GM21360 (cell line): ENCODE results near the gene GBP5.

ENCODE experiments used
- ATAC-seq: cut with Tn5 transposase; IDR thresholded peaks from one replicate; pipeline ENCODE4 v1.9.1; 2021; ENCODE audit warnings: mild to moderate bottlenecking, moderate library complexity; ENCODE audit not compliant: unreplicated experiment

The GBP5 gene

GRCh38 chr1:89272269-89273041 lies at the start of gene GBP5:
Gene GBP5 (minus strand): TSS chr1:89272860. CDS start chr1:89269555, 3,305 bp downstream.
- peak; percentile 58 for ATAC-seq

GRCh38 chr1:89322402-89322801 lies 49.7 kb upstream of the GBP5 start:
- no peak for ATAC-seq

- no peak for ATAC-seq
Observed at GRCh38 chr1:89312572-89312971, 39.9 kb upstream of the GBP5 start.

GRCh38 chr1:89311757-89312156 lies 39.1 kb upstream of the GBP5 start:
- no peak for ATAC-seq

- ATAC-seq = no peak
Observed at GRCh38 chr1:89310976-89311375, 38.3 kb upstream of the GBP5 start.

- peak; percentile 57 for ATAC-seq
Observed at GRCh38 chr1:89310505-89310904, 37.8 kb upstream of the GBP5 start.

GRCh38 chr1:89309828-89310227 lies 37.2 kb upstream of the GBP5 start:
- no peak for ATAC-seq

- ATAC-seq = no peak
Observed at GRCh38 chr1:89306273-89306672, 33.6 kb upstream of the GBP5 start.

GRCh38 chr1:89305493-89305892 lies 32.8 kb upstream of the GBP5 start:
- ATAC-seq = no peak

GRCh38 chr1:89304572-89305230 lies 32.0 kb upstream of the GBP5 start:
- ATAC-seq = no peak

- no peak for ATAC-seq
Observed at GRCh38 chr1:89302697-89303332, 30.2 kb upstream of the GBP5 start.

GRCh38 chr1:89299739-89300463 lies 27.2 kb upstream of the GBP5 start:
- ATAC-seq = peak; percentile 85

- ATAC-seq = no peak
Observed at GRCh38 chr1:89298461-89298860, 25.8 kb upstream of the GBP5 start.

- no peak for ATAC-seq
Observed at GRCh38 chr1:89295187-89295586, 22.5 kb upstream of the GBP5 start.

GRCh38 chr1:89291276-89291675 lies 18.6 kb upstream of the GBP5 start:
- no peak for ATAC-seq

GRCh38 chr1:89288051-89288340 lies 15.3 kb upstream of the GBP5 start:
- no peak for ATAC-seq

- no peak for ATAC-seq
Observed at GRCh38 chr1:89287181-89288050, 14.8 kb upstream of the GBP5 start.

- peak; percentile 81 for ATAC-seq
Observed at GRCh38 chr1:89286549-89287180, 14.0 kb upstream of the GBP5 start.

GRCh38 chr1:89285745-89286380 lies 13.2 kb upstream of the GBP5 start:
- no peak for ATAC-seq
